Effector memory CD8-positive, alpha-beta T cell (primary cell): Measurements from ENCODE around the gene TMEM62.
A peak's percentile ranks its signal among the peaks of the same experiment; 100 is the strongest.

Source experiments
- ATAC-seq: fragments of 150-1000 bp; cut with Tn5 transposase; replicated peaks from 2 replicates; pipeline ENCODE4 v1.10.0; 2021; ENCODE audit warnings: mild to moderate bottlenecking, moderate library complexity
- DNase-seq, 3 experiments: peaks; one replicate each; pipeline ENCODE4 v3.0.0; 2021
- H3K27ac Mint-ChIP-seq, 2 donors: one replicate each; pipeline ENCODE4 v1.8.0; 2022; ENCODE audit warnings: mild to moderate bottlenecking in 2 of 2, mixed read lengths in 2 of 2, moderate library complexity in 2 of 2
- H3K27me3 Mint-ChIP-seq, 2 donors: one replicate each; pipeline ENCODE4 v1.8.0; 2022; ENCODE audit warnings: mixed read lengths in 2 of 2
- H3K36me3 Mint-ChIP-seq: one replicate; pipeline ENCODE4 v1.8.0; 2022; ENCODE audit warnings: mild to moderate bottlenecking, moderate library complexity, mixed read lengths; ENCODE audit not compliant: insufficient read depth
- H3K4me1 Mint-ChIP-seq, 2 donors: one replicate each; pipeline ENCODE4 v1.8.0; 2022; ENCODE audit warnings: low read depth in 2 of 2, mixed read lengths in 2 of 2
- H3K4me3 Mint-ChIP-seq, 2 donors: one replicate each; pipeline ENCODE4 v1.8.0; 2022; ENCODE audit warnings: mild to moderate bottlenecking in 2 of 2, mixed read lengths in 2 of 2, moderate library complexity in 2 of 2
- H3K9me3 Mint-ChIP-seq, 2 donors: one replicate each; pipeline ENCODE4 v1.8.0; 2022; ENCODE audit warnings: mixed read lengths in 2 of 2

The TMEM62 gene

GRCh38 chr15:43210807-43211206, 77.4 kb downstream of the TMEM62 start:
- Mint-ChIP-seq H3K9me3 (no peaks in the 10 kb centered on the region), H3K4me3 (no peak overlapping the region), H3K27me3 (peaks cover 24 to 51% of the 10 kb centered on the region in 2 donors), H3K36me3 (peaks cover 3% of the 10 kb centered on the region), H3K4me1 (no peaks in the 10 kb centered on the region), H3K27ac (no peak overlapping the region)
- DNase-seq (no peak), ATAC-seq (no peak)

DNA sequence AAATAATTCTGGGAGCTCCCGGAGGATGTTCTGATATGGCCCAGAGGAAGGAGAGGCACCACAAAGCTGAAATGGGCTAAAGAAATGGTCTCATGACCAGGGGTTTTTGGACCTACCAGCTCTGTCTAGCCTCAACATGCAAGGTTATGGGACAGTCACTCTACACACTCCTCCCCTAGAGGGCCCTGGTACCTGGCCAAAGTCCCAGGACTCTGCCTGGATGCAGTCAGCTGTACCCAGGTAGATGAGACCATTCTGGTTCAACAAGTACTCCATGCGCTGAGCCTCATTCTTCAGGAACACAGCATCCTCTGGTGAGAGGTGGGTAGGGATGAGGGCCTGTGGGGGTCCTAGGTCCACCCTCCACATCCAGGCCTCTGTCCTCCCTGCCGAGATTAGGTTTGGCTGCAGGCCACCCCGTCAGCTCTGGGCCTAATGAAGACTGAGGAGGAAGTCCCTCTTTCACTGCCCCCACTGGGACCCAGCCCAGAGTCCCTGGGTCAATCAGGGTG, 77.9 kb downstream of the TMEM62 start:
- Mint-ChIP-seq H3K4me1 (no peaks in the 10 kb centered on the region), H3K36me3 (peaks cover 3% of the 10 kb centered on the region), H3K4me3 (no peak overlapping the region), H3K27ac (no peak overlapping the region), H3K27me3 (peaks cover 24 to 51% of the 10 kb centered on the region in 2 donors), H3K9me3 (no peaks in the 10 kb centered on the region)
- ATAC-seq: no peak
- no peak for DNase-seq

GRCh38 chr15:43212299-43212698, 78.9 kb downstream of the TMEM62 start:
- no peak for ATAC-seq
- H3K36me3 Mint-ChIP-seq: peaks cover 3% of the 10 kb centered on the region
- H3K9me3 Mint-ChIP-seq: no peaks in the 10 kb centered on the region
- H3K27ac Mint-ChIP-seq: no peak overlapping the region
- H3K4me1 Mint-ChIP-seq: no peaks in the 10 kb centered on the region
- no peak for DNase-seq
- peaks cover 24 to 51% of the 10 kb centered on the region in 2 donors for H3K27me3 Mint-ChIP-seq
- no peak overlapping the region for H3K4me3 Mint-ChIP-seq

DNA sequence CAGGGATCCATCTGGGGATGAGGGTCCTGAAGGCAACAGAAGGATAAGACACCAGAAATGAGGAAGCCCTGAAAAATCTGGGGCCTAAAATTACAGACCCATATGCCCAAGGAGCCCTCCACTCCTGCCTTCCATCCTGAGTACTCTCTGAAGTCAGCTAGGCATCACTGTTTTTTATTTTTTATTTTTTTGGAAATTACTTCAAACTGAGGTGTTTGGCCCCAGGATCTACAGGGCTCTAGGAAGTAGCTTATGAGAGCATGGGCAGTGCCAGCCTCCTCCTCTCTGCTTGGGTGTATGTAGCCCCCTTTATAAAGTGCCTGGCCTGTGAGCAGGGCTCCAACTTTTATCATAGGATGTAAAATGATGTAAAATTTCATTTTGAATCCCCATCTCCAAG, 79.6 kb downstream of the TMEM62 start:
- ATAC-seq: no peak

DNA sequence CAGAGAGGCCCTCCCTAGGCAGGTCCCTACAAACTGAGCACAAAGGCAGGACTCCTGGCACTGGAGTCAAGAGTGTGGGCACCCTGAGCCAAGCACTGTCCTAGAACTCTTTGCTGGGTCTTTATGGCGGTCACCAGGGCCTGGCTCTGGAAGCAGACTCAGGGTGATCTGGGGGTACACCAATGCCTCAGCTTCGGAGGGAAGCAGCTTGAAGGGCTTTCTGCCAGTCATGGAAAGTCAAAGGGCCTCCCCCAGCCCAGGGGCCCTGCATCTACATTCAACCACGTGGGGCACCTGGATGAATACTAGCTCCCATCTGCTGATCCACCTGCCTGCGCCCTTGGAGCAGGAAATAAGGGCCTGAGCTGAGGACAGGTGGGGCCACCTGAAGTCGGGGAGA, 80.1 kb downstream of the TMEM62 start:
- ATAC-seq (no peak), DNase-seq (no peak)
- peaks cover 3% of the 10 kb centered on the region for H3K36me3 Mint-ChIP-seq
- H3K9me3 Mint-ChIP-seq: no peaks in the 10 kb centered on the region
- no peak overlapping the region for H3K27ac Mint-ChIP-seq
- H3K4me3 Mint-ChIP-seq: no peak overlapping the region
- H3K27me3 Mint-ChIP-seq: peaks cover 21 to 40% of the 10 kb centered on the region in 2 donors
- no peaks in the 10 kb centered on the region for H3K4me1 Mint-ChIP-seq

More for the DNA sequence above, 79.6 kb downstream of the TMEM62 start:
- H3K4me3 Mint-ChIP-seq: no peak overlapping the region
- no peaks in the 10 kb centered on the region for H3K4me1 Mint-ChIP-seq
- H3K9me3 Mint-ChIP-seq: no peaks in the 10 kb centered on the region
- peaks cover 22 to 45% of the 10 kb centered on the region in 2 donors for H3K27me3 Mint-ChIP-seq
- H3K36me3 Mint-ChIP-seq: peaks cover 3% of the 10 kb centered on the region
- no peak overlapping the region for H3K27ac Mint-ChIP-seq
- no peak for DNase-seq

DNA sequence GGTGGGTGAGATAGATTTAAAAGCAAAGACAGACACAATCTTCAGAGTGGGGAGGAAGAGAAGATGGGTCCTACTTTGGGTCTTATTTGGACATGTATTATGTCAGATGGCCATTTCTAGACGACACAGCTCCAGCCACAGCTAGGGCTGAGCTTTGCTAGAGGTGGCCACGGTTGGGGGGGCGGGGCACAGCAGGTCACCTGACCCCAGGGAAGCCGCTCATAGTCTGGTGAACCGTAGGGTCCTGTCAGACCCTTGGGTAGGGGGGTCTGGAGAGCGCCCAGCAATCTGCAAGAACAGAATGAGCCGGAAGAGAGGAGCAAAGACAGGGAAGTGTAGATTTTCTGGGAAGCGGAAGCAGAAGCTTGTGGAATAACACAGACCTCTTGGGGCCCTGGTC, 80.8 kb downstream of the TMEM62 start:
- Mint-ChIP-seq H3K27me3 (peaks cover 20 to 39% of the 10 kb centered on the region in 2 donors), H3K4me1 (no peaks in the 10 kb centered on the region), H3K4me3 (no peak overlapping the region), H3K27ac (no peak overlapping the region), H3K36me3 (peaks cover 3% of the 10 kb centered on the region), H3K9me3 (no peaks in the 10 kb centered on the region)
- ATAC-seq (no peak), DNase-seq (no peak)

DNA sequence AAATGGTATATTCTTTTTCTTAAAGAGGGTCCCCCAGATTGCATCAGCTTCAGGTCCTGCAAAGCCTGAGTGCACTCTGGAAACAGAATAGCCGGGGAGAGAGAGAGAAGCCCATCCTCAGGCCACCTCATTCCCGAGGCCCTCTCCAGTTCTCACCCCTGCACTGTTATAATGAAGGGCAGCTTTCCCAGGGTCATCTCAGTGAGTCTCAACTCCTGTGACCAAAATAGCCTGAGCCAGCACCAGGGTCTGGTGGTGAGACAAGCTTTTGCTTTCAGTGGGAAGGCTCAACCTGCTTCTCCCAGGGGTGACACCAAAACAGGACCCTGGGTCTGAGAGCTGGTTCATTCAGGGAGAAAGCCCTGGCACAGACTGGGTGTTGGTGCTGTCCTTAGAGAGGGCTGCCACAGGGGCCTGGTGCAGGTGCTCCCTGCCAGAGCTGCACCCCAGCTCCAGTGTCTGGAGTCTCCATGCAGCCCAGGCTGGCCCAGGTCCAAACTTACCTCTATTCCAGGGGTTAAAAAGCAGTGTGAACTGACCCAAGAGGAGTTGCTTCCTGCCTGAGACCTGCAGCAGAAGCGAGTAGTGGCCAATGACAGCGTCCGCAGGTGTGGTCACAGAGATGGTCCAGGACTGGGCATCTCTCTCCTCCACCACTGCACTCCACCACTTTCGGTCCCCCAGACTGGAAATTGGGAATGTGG, 81.4 kb downstream of the TMEM62 start:
- DNase-seq: no peak
- Mint-ChIP-seq H3K36me3 (peaks cover 3% of the 10 kb centered on the region), H3K27me3 (peaks cover 20 to 34% of the 10 kb centered on the region in 2 donors), H3K9me3 (no peaks in the 10 kb centered on the region), H3K4me3 (no peak overlapping the region), H3K4me1 (no peaks in the 10 kb centered on the region), H3K27ac (no peak overlapping the region)
- no peak for ATAC-seq

- Mint-ChIP-seq H3K27ac (no peak overlapping the region), H3K36me3 (no peaks in the 10 kb centered on the region), H3K4me1 (peaks cover 0 to 9% of the 10 kb centered on the region in 2 donors), H3K9me3 (no peaks in the 10 kb centered on the region), H3K27me3 (peaks cover 18 to 34% of the 10 kb centered on the region in 2 donors), H3K4me3 (no peak overlapping the region)
- ATAC-seq: no peak
- DNase-seq: no peak
Observed at GRCh38 chr15:43215961-43216360, 82.6 kb downstream of the TMEM62 start.

DNA sequence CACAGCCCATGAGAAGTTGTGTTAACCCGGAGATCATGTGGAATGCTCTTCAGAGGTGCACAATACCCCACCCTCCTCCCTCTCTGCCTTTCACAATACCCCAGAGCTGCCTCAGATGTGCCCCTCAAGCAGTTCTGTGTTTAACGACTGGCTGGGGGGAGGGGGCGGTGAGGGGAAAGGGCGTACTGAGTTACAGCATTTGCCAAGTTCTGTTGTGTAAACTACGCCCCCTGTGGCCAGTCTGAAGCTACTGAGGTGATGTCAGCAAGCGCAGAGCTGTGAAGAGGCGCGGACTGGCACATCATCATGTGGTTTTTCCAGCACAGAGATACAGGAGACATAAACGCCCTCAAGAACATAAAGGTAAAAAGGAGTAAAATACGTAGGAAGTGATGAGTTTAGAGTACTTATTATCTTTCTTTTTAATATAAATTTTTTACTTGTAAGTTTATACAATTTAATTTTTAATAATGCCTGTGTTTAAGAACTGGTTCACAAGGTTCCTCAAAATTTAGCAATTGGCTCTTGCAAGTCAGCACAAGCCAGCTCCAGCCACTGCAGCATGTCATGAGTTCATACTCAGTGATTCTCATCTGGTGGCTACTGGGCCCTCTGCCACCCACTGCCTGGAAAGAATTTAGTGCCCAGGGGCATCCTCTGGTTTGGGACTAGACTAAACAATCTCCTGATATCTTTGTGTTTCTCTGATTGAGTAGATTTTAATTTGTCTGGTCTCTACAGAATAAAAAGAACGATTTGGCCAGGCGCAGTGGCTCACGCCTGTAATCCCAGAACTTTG, 85.7 kb downstream of the TMEM62 start:
- Mint-ChIP-seq H3K27ac (no peak overlapping the region), H3K4me3 (no peak overlapping the region), H3K4me1 (peaks cover 0 to 11% of the 10 kb centered on the region in 2 donors), H3K36me3 (no peaks in the 10 kb centered on the region), H3K9me3 (no peaks in the 10 kb centered on the region), H3K27me3 (peaks cover 19 to 33% of the 10 kb centered on the region in 2 donors)
- no peak for DNase-seq
- ATAC-seq: no peak

GRCh38 chr15:43219929-43220928, 86.8 kb downstream of the TMEM62 start:
- ATAC-seq (peak; percentile 43), DNase-seq (peak in 1 of 3 experiments; percentile 15)
- H3K9me3 Mint-ChIP-seq: no peaks in the 10 kb centered on the region
- H3K4me3 Mint-ChIP-seq: peak overlapping the region in 1 of 2 donors; percentile 30
- H3K27ac Mint-ChIP-seq: peak overlapping the region in 1 of 2 donors; percentile 59
- peaks cover 0 to 11% of the 10 kb centered on the region in 2 donors for H3K4me1 Mint-ChIP-seq
- peaks cover 19 to 40% of the 10 kb centered on the region in 2 donors for H3K27me3 Mint-ChIP-seq
- no peaks in the 10 kb centered on the region for H3K36me3 Mint-ChIP-seq

DNA sequence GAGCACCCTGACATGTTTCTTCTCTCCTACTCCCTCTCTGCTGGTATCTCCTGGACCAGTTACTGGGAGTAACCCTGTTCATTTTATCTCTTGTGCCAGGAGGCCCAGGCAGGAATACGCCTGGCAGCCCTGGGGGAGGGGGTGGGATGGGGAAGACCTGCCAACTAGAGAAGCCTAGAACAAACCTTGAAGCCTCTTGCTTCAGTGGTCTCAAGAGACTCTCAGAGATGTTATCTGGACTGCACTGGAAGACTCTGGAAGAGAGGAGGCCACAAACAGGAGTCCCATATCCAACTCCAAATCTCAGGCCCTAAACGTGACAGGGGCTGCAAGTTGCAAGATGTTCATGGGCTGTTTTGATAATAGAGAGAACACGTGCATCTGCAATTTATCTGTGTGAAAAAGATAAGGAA, 87.6 kb downstream of the TMEM62 start, which contains the start of gene EPB42:
Gene EPB42 (minus strand): TSS at position 28 of the 413 bp plus-strand sequence. CDS start 193 bp downstream, outside the sequence.
- DNase-seq: no peak
- peak within 1 kb of the TSS in 1 of 2 donors; percentile 30 for H3K4me3 Mint-ChIP-seq
- H3K27me3 Mint-ChIP-seq: peaks cover 24 to 47% of the 10 kb centered on the region in 2 donors
- H3K4me1 Mint-ChIP-seq: peaks cover 5 to 17% of the 10 kb centered on the region in 2 donors
- ATAC-seq: no peak
- no peaks in the 10 kb centered on the region for H3K36me3 Mint-ChIP-seq
- H3K9me3 Mint-ChIP-seq: no peaks in the 10 kb centered on the region
- peak within 1 kb of the TSS in 1 of 2 donors; percentile 59 for H3K27ac Mint-ChIP-seq

- no peak for ATAC-seq
- H3K4me3 Mint-ChIP-seq: no peak overlapping the region
- H3K27me3 Mint-ChIP-seq: peaks cover 26 to 48% of the 10 kb centered on the region in 2 donors
- DNase-seq: no peak
- H3K36me3 Mint-ChIP-seq: no peaks in the 10 kb centered on the region
- H3K27ac Mint-ChIP-seq: peak overlapping the region in 1 of 2 donors; percentile 11
- no peaks in the 10 kb centered on the region for H3K9me3 Mint-ChIP-seq
- peaks cover 5 to 18% of the 10 kb centered on the region in 2 donors for H3K4me1 Mint-ChIP-seq
Observed at GRCh38 chr15:43221422-43221821, 88.0 kb downstream of the TMEM62 start.
